Spleen (tissue), 11 donors: ENCODE results near the gene PPP5C. TPM values are rescaled to one million over a fixed set of nuclear protein-coding genes. Genes with fewer than 3 reads are reported as not detected.

Experiments
- DNase-seq: peaks from one replicate; pipeline ENCODE4 v3.0.0-alpha.2; 2020
- H3K27ac ChIP-seq, 8 donors: fragments of 200-600 bp; sonication (generic) in 7 of 8; 1 replicate in 4 of 8; 2 replicates in 4 of 8; pipeline versions ENCODE4 v1.5.0 to v1.8.0; 2016 to 2021; ENCODE audit warnings: inconsistent platforms in 4 of 8, mild to moderate bottlenecking in 4 of 8, moderate library complexity in 1 of 8
- H3K27me3 ChIP-seq, 7 donors: fragments of 200-600 bp; sonication (generic) in 6 of 7; replicated peaks in 1 of 7; 1 replicate in 4 of 7; 2 replicates in 3 of 7; pipeline versions ENCODE4 v1.5.0 to v1.8.0; 2016 to 2021; ENCODE audit warnings: inconsistent platforms in 3 of 7, mild to moderate bottlenecking in 1 of 7
- H3K36me3 ChIP-seq, 6 donors: fragments of 200-600 bp; sonication (generic) in 5 of 6; 1 replicate in 4 of 6; 2 replicates in 2 of 6; pipeline versions ENCODE4 v1.5.0 to v1.8.0; 2016 to 2021; ENCODE audit warnings: inconsistent platforms in 2 of 6
- H3K4me1 ChIP-seq, 6 donors: fragments of 200-600 bp; sonication (generic) in 5 of 6; 1 replicate in 3 of 6; 2 replicates in 3 of 6; pipeline versions ENCODE4 v1.5.0 to v1.8.0; 2016 to 2021; ENCODE audit warnings: inconsistent platforms in 3 of 6
- H3K4me3 ChIP-seq, 8 donors: fragments of 200-600 bp; sonication (generic) in 7 of 8; 1 replicate in 4 of 8; 2 replicates in 4 of 8; pipeline versions ENCODE4 v1.5.0 to v1.8.0; 2016 to 2021; ENCODE audit warnings: inconsistent platforms in 4 of 8, mild to moderate bottlenecking in 4 of 8, moderate library complexity in 2 of 8
- H3K9me3 ChIP-seq, 8 donors: fragments of 200-600 bp; sonication (generic) in 7 of 8; 1 replicate in 4 of 8; 2 replicates in 4 of 8; pipeline versions ENCODE4 v1.5.0 to v1.8.0; 2016 to 2021; ENCODE audit warnings: inconsistent platforms in 4 of 8
- POLR2A ChIP-seq, 3 donors: fragments of 450-650 bp; IDR thresholded peaks; one replicate each; pipeline ENCODE4 v1.5.1; 2017; ENCODE audit warnings: antibody characterized with exemption in 3 of 3, mild to moderate bottlenecking in 1 of 3
- POLR2AphosphoS5 ChIP-seq, 3 donors: sonication (generic); formaldehyde crosslinking; IDR thresholded peaks; one replicate each; pipeline ENCODE4 v1.5.1; 2017; ENCODE audit warnings: antibody characterized with exemption in 3 of 3
- WGBS, 5 donors: extraction: QIAGEN DNeasy Blood & Tissue Kit in 3 of 5; methylation state at CpG; one replicate each; pipeline versions ENCODE4 v1.1.5 to v1.1.7; 2013 to 2018; 5-methylcytosine and 5-hydroxymethylcytosine counted together
- intact Hi-C: fragments of 100-400 bp; cut with DNase I; formaldehyde crosslinking; loops from one replicate; pipeline ENCODE4 v1.15.0; 2023; ENCODE audit warnings: low total_unique reads
- polyA plus RNA-seq, 3 donors: library from polyadenylated mRNA; stranded (reverse); fragments of 200-250 nt; gene quantifications; one replicate each; pipeline ENCODE4 v1.2.1, GENCODE V29; 2013
- total RNA-seq, 7 donors: library from RNA; depleted of rRNA in 3 of 7; stranded (reverse); fragments of >200 nt in 3 of 7; fragmentation: NEBNext Ultra II Directional in 4 of 7; extraction: Animal tissue kit (Norgen Biotek cat#: 25700) in 4 of 7; gene quantifications; one replicate each; pipeline versions ENCODE4 v1.1.0 to v1.2.1, GENCODE V29; 2016 to 2021
- TF ChIP-seq, protein P1 (sequence below), 11 experiments: fragments of 200-600 bp in 7 of 11; fragments of 450-650 bp in 4 of 11; sonication (generic) in 4 of 11; IDR thresholded peaks in 8 of 11; conservative IDR thresholded peaks in 3 of 11; 1 replicate in 7 of 11; 2 replicates in 4 of 11; pipeline versions ENCODE4 v1.4.0 to v1.8.0; 2016 to 2021; ENCODE audit warnings: antibody characterized with exemption in 11 of 11, inconsistent platforms in 4 of 11, mild to moderate bottlenecking in 1 of 11
- donor health status: healthy with polysubstance abuse.
- donor health status: DM: no; HTN: no; CAD: no; lungs with moderate emphysema.
- donor health status: DM: no; HTN: no; CAD: no.
- donor health status: Bipolar disorder and iron deficiency.
- donor health status: healthy.
- donor health status: DM: no; HTN: no; CAD: no.
- donor health status: DM: yes; HTN: yes; CAD: no.

Gene PPP5C
- total and polyA plus RNA-seq, 10 donors = 26.5 to 87.3 (median 68.6) TPM

- no peak overlapping the region for H3K4me3 ChIP-seq
- intact Hi-C loops = no loop called here
- no peaks in the 10 kb centered on the region for H3K9me3 ChIP-seq
- DNase-seq = peak; percentile 53
- peaks cover 2 to 100% (median 89%) of the 10 kb centered on the region in 6 donors for H3K36me3 ChIP-seq
- H3K27me3 ChIP-seq = no peaks in the 10 kb centered on the region
- TF ChIP-seq, protein P1, sequence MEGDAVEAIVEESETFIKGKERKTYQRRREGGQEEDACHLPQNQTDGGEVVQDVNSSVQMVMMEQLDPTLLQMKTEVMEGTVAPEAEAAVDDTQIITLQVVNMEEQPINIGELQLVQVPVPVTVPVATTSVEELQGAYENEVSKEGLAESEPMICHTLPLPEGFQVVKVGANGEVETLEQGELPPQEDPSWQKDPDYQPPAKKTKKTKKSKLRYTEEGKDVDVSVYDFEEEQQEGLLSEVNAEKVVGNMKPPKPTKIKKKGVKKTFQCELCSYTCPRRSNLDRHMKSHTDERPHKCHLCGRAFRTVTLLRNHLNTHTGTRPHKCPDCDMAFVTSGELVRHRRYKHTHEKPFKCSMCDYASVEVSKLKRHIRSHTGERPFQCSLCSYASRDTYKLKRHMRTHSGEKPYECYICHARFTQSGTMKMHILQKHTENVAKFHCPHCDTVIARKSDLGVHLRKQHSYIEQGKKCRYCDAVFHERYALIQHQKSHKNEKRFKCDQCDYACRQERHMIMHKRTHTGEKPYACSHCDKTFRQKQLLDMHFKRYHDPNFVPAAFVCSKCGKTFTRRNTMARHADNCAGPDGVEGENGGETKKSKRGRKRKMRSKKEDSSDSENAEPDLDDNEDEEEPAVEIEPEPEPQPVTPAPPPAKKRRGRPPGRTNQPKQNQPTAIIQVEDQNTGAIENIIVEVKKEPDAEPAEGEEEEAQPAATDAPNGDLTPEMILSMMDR (IDR thresholded peaks at IDR 0.05 in 8 of 11, conservative IDR thresholded peaks at IDR 0.05 in 3 of 11) = no peak
- no peak for TF ChIP-seq POLR2A (IDR thresholded peaks at IDR 0.05)
- TF ChIP-seq POLR2AphosphoS5 (IDR thresholded peaks at IDR 0.05) = peak in 1 of 3 donors; percentile 48
- H3K27ac ChIP-seq = no peak overlapping the region
- 84 to 90% (median 86%) methylated on average over 22 of the region's 23 CpGs for WGBS, 5 donors
- H3K4me1 ChIP-seq = peaks cover 0 to 35% (median 4%) of the 10 kb centered on the region in 6 donors
These were observed 36.4 kb downstream of the PPP5C start for GRCh38 chr19:46383171-46383815.

GRCh38 chr19:46383846-46384245 lies 37.0 kb downstream of the PPP5C start:
- Histone ChIP-seq H3K4me3 (no peak overlapping the region), H3K36me3 (peaks cover 2 to 100% (median 92%) of the 10 kb centered on the region in 6 donors), H3K9me3 (no peaks in the 10 kb centered on the region), H3K4me1 (peaks cover 0 to 31% (median 4%) of the 10 kb centered on the region in 6 donors), H3K27ac (no peak overlapping the region), H3K27me3 (no peaks in the 10 kb centered on the region)
- 83 to 92% (median 88%) methylated on average over 6 to 7 of the region's 7 CpGs for WGBS, 5 donors
- peak in 1 of 3 donors; percentile 38 for TF ChIP-seq POLR2AphosphoS5 (IDR thresholded peaks at IDR 0.05)
- TF ChIP-seq, protein P1 (IDR thresholded peaks at IDR 0.05 in 8 of 11, conservative IDR thresholded peaks at IDR 0.05 in 3 of 11) = no peak
- peak; percentile 47 for DNase-seq
- intact Hi-C loops = no loop called here

DNA sequence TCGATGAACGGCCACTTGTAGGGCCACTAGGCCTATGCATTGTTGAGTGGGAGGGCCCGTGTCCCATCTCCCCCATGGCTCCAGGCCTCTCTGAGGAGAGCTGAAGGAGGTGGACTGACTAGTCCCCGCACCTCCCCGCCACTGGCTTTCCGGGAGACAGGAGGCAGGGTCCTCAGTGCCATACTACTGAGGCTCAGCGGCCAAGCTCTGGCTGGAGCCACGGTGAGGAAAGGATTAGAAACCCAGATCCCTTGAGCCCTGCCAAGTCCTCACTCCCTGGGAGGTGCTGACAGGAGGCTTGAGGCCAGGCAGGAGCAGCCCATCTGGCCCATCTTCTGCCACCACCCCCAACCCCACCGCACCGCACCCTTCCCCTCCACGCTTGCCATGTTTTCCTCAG lies 37.5 kb downstream of the PPP5C start:
- H3K27ac ChIP-seq = no peak overlapping the region
- WGBS, 5 donors = 95 to 99% (median 96%) methylated on average over 8 to 11 of the region's 11 CpGs
- H3K4me1 ChIP-seq = peaks cover 0 to 31% (median 4%) of the 10 kb centered on the region in 6 donors
- TF ChIP-seq POLR2A (IDR thresholded peaks at IDR 0.05) (no peak), POLR2AphosphoS5 (IDR thresholded peaks at IDR 0.05) (peak in 1 of 3 donors; percentile 27)
- TF ChIP-seq, protein P1 (IDR thresholded peaks at IDR 0.05 in 8 of 11, conservative IDR thresholded peaks at IDR 0.05 in 3 of 11) = no peak
- H3K27me3 ChIP-seq = no peaks in the 10 kb centered on the region
- no peak overlapping the region for H3K4me3 ChIP-seq
- H3K36me3 ChIP-seq = peaks cover 2 to 100% (median 89%) of the 10 kb centered on the region in 6 donors
- intact Hi-C loops = no loop called here
- DNase-seq = peak; percentile 58
- H3K9me3 ChIP-seq = no peaks in the 10 kb centered on the region

- H3K9me3 ChIP-seq = no peaks in the 10 kb centered on the region
- peaks cover 0 to 21% (median 4%) of the 10 kb centered on the region in 6 donors for H3K4me1 ChIP-seq
- H3K27ac ChIP-seq = no peak overlapping the region
- TF ChIP-seq POLR2A (IDR thresholded peaks at IDR 0.05) (no peak), POLR2AphosphoS5 (IDR thresholded peaks at IDR 0.05) (no peak)
- TF ChIP-seq, protein P1 (IDR thresholded peaks at IDR 0.05 in 8 of 11, conservative IDR thresholded peaks at IDR 0.05 in 3 of 11) = no peak
- intact Hi-C loops = no loop called here
- no peak for DNase-seq
- no peaks in the 10 kb centered on the region for H3K27me3 ChIP-seq
- 81 to 86% (median 84%) methylated on average over 11 of the region's 11 CpGs for WGBS, 5 donors
- H3K36me3 ChIP-seq = peaks cover 2 to 100% (median 91%) of the 10 kb centered on the region in 6 donors
- H3K4me3 ChIP-seq = no peak overlapping the region
These were observed 38.7 kb downstream of the PPP5C start for GRCh38 chr19:46385636-46386035.
